Suppressor macrophage treated with lipopolysaccharide for 4 hours (primary cell): Measurements from ENCODE around the gene SGK2.

Experiments used
- DNase-seq: peaks from one replicate; pipeline ENCODE4 v3.0.0-alpha.2; 2020

Gene SGK2

GRCh38 chr20:43536817-43537440, 21.9 kb upstream of the SGK2 start:
- no peak for DNase-seq

GRCh38 chr20:43537921-43538877, 20.6 kb upstream of the SGK2 start:
- peak; percentile 62 for DNase-seq

- DNase-seq, result no peak
These were observed 19.7 kb upstream of the SGK2 start for GRCh38 chr20:43538878-43539700.

GRCh38 chr20:43539975-43540672, 18.7 kb upstream of the SGK2 start:
- no peak for DNase-seq

GRCh38 chr20:43540673-43541060, 18.2 kb upstream of the SGK2 start:
- DNase-seq, result no peak

- no peak for DNase-seq
These were observed 17.6 kb upstream of the SGK2 start for GRCh38 chr20:43541214-43541613.

GRCh38 chr20:43542161-43542560, 16.7 kb upstream of the SGK2 start:
- DNase-seq, result no peak

GRCh38 chr20:43542674-43543073, 16.2 kb upstream of the SGK2 start:
- no peak for DNase-seq

- no peak for DNase-seq
These were observed 15.7 kb upstream of the SGK2 start for GRCh38 chr20:43543138-43543537.

- DNase-seq, result no peak
These were observed 14.3 kb upstream of the SGK2 start for GRCh38 chr20:43544501-43544900.

- DNase-seq, result no peak
These were observed 12.8 kb upstream of the SGK2 start for GRCh38 chr20:43545837-43546578.

GRCh38 chr20:43548273-43548880, 10.4 kb upstream of the SGK2 start:
- DNase-seq, result no peak

GRCh38 chr20:43549416-43550065, 9.3 kb upstream of the SGK2 start:
- DNase-seq, result no peak

GRCh38 chr20:43550456-43550855, 8.4 kb upstream of the SGK2 start:
- DNase-seq, result no peak

GRCh38 chr20:43554369-43554768, 4.5 kb upstream of the SGK2 start:
- DNase-seq, result no peak

- no peak for DNase-seq
These were observed 540 bp downstream of the SGK2 start for GRCh38 chr20:43559147-43559987.

GRCh38 chr20:43560974-43561373, 2.1 kb downstream of the SGK2 start:
- DNase-seq, result no peak

- no peak for DNase-seq
These were observed 4.6 kb downstream of the SGK2 start for GRCh38 chr20:43563429-43563828.

GRCh38 chr20:43563991-43564390, 5.2 kb downstream of the SGK2 start:
- DNase-seq, result no peak

GRCh38 chr20:43564455-43564854, 5.6 kb downstream of the SGK2 start:
- no peak for DNase-seq
